ENCODE measurements around the gene SNX9.
"Not testable (repeated sequence)": the region's sequence is repeated elsewhere in the genome, so short reads cannot be mapped to it uniquely, and the experiment has no call there.

SNX9 gene

GRCh38 chr6:157853902-157854502 is 31.0 kb downstream of the SNX9 start:
- no peak overlapping the region for H3K27ac ChIP-seq
- DNase-seq (ENCODE audit: low read depth, low spot score) = no peak

DNA sequence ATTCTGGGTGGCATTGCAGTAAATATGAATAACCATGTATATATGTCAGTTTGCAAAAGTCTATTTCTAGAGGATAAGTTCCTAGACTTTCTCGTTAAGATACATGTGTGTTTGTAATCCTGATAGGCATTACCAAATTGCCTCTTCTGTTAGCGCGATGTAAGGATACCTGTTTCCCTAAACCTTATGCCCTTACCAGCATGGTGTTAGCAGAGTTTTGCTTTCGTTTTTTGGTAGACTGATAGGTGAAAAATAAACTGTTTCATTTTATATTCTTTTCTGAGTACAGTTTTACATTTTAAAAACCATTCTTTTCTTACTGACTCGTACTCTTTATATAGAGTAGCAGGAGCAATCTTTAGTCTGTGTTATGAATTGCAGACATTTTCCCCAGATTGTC is 32.3 kb downstream of the SNX9 start:
- DNase-seq (ENCODE audit: low read depth, low spot score) = no peak
- no peak overlapping the region for H3K27ac ChIP-seq

DNA sequence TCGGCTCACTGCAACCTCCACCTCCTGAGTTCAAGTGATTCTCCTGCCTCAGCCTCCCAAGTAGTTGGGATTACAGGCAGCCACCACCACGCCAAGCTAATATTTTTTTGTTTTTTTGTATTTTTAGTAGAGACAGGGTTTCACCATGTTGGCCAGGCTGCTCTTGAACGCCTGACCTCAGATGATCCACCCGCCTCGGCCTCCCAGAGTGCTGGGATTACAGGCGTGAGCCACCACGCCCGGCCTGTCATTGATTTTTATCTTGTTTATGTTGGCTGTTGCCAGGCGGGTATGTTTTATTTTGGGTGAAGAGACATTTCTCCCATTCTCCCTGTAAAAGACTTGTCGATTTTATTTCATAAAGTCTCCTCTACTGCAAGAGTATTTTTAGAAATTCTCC is 32.8 kb downstream of the SNX9 start:
- H3K27ac ChIP-seq; DNase-seq (ENCODE audit: low read depth, low spot score): not testable (repeated sequence)

- not testable (repeated sequence) for DNase-seq (ENCODE audit: low read depth, low spot score); H3K27ac ChIP-seq
Measured at GRCh38 chr6:157858664-157859063, 35.6 kb downstream of the SNX9 start.

GRCh38 chr6:157859775-157860504 is 36.9 kb downstream of the SNX9 start:
- no peak for DNase-seq (ENCODE audit: low read depth, low spot score)
- H3K27ac ChIP-seq = no peak overlapping the region

- DNase-seq (ENCODE audit: low read depth, low spot score) = no peak
- H3K27ac ChIP-seq = no peak overlapping the region
Measured at GRCh38 chr6:157860505-157860991, 37.5 kb downstream of the SNX9 start.

DNA sequence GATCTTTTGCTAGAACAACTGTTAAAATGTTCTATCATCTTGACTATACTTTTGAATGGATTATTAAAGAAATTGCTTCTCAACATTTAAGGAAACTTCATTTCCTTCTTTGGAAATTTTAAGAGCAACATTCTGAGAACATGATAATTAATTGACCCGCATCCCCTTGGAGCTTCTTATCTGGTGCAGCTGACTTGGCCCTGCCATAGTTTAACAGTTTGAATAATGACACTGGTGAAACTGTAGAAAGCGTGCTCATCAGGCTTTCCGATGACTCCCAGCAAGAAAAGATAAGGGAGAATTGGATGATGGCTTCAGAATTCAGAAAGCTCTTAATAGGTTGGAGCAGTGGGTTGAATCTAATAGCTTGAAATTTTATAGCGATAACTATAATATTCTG is 38.1 kb downstream of the SNX9 start:
- DNase-seq (ENCODE audit: low read depth, low spot score) = no peak
- no peak overlapping the region for H3K27ac ChIP-seq

- no peak overlapping the region for H3K27ac ChIP-seq
- DNase-seq (ENCODE audit: low read depth, low spot score) = no peak
Measured at GRCh38 chr6:157861814-157862213, 38.8 kb downstream of the SNX9 start.

DNA sequence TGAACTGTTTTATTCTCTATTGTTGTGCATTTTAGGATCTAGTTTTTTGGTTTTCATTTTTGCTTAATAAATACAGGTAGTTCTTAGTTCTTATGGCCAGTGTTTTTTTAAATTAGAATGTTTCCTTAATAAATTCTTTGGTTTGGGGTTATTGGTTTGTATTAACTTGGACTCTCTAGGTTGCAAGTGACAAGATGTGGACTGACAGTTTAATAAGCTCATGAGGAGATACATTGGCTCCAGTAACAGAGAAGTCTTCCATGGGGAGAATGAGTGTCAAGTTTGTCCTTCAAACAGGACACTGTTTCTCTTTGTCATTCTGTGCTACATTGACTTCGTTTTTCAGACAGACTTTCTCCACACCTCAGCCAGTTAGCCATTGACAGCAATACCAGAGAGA is 39.7 kb downstream of the SNX9 start:
- H3K27ac ChIP-seq = no peak overlapping the region
- no peak for DNase-seq (ENCODE audit: low read depth, low spot score)

- no peak overlapping the region for H3K27ac ChIP-seq
- no peak for DNase-seq (ENCODE audit: low read depth, low spot score)
Measured at GRCh38 chr6:157864185-157864761, 41.2 kb downstream of the SNX9 start.

DNA sequence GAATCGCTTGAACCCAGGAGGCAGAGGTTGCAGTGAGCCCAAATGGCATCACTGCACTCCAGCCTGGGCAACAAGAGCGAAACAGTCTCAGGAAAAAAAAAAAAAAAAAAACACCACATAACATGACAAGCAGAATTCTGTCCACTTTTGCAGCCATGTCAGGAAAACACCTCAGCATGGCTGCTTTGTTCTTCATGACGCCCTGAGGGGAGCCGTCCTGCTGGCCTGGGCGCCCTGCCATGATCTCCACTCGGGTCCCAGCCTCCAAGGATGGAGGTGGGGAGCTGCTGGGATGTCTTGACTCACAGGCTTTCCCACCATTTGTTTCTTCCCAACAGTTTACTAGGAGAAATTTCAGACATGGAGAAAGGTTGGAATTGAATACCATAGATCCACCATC is 42.2 kb downstream of the SNX9 start:
- H3K27ac ChIP-seq = no peak overlapping the region
- DNase-seq (ENCODE audit: low read depth, low spot score) = no peak

DNA sequence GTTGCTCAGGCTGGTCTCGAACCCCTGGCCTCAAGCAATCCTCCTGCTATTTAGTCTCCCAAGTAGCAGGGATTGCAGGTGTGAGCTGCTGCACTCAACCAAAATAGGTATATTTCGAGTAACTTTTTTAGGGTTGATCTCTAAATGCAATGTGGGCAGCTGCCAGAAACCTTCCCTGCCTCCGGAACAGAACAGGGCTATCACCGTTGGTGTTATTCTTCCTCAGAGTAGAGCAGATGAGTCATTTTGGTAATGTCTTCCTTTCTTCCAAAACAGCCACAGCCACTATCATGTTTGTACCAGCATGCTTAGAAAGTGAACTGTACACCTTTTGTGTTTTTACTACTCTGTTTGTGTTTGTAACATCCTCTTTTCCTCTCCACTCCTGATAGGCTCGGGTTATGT is 44.1 kb downstream of the SNX9 start:
- H3K27ac ChIP-seq = no peak overlapping the region
- DNase-seq (ENCODE audit: low read depth, low spot score) = no peak

DNA sequence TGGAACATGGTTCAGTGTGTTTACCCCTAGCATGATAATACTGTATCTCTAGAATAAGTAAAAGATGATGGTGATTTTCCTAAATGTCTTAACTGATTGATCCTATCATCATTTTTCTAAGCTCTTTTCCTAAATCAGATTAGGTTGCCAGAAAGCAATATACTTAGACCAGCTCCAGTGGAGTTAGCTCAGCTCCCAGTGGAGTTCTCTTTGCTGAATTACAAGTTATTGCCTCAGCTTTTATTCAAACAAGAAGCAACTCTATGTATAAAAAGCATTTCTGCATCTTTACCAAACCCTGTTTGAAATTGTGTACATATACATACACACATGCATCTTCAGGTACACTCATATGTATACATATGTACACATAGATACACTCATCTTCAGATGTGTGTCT is 44.9 kb downstream of the SNX9 start:
- DNase-seq (ENCODE audit: low read depth, low spot score) = no peak
- H3K27ac ChIP-seq = no peak overlapping the region

- DNase-seq (ENCODE audit: low read depth, low spot score) = no peak
- no peak overlapping the region for H3K27ac ChIP-seq
Measured at GRCh38 chr6:157868835-157869234, 45.8 kb downstream of the SNX9 start.

DNA sequence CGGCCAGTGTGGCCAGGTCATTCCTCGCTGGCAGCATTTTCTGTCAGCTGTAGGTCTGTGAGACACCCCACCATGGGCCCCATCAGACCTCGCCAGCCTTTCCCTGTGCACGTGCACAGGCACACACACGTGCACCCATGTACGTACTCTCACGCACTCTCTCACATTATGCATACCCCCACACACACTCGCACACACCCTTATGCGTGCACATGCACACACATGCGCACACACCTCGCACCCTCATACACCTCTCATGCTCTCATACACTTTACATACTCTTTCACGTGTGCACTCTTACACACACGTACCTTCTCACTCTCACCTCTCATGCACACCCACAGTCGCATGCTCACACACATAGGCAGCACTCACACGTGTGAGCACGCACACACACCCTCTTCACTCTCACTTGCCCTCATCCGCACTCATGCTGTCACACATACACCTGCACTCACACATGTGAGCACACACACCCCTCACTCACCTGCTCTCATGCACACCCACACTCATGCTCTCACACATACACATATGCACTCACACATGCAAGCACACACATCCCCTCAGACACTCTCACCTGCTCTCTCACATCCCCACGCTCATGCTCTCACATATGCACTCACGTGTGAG is 46.7 kb downstream of the SNX9 start:
- DNase-seq (ENCODE audit: low read depth, low spot score) = no peak
- H3K27ac ChIP-seq = no peak overlapping the region

DNA sequence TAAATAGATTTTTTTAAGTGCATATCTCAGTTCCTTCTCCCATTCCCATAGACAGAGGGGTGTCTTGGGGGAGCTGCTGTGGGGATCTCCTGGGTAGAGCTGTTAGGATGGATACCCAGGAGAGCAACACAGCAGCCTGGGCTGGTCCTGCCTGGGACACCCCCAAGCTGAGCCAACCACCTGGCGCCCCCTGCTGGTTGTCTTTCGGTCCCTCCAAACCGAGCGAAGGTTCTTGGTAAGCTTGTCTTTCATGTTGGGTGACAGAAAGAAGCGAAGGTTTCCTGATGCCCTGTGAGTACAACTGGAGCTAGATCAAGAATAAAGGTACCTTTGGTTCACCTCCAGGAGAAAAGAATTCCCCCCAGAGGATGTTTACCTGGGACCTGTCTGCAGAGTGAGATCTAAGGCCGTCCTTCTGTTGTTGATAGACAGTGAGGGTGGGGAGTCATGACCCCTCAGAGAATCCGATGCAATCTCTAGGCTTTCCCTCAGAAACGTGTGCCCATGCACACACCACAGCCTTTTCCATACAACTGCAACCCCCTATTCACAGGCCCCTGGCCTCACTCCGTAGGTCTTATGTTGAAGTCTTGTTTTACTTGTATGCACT is 50.8 kb downstream of the SNX9 start:
- H3K27ac ChIP-seq = no peak overlapping the region
- DNase-seq (ENCODE audit: low read depth, low spot score) = peak; percentile 6

- DNase-seq (ENCODE audit: low read depth, low spot score) = no peak
- H3K27ac ChIP-seq = no peak overlapping the region
Measured at GRCh38 chr6:157877149-157877548, 54.1 kb downstream of the SNX9 start.

- DNase-seq (ENCODE audit: low read depth, low spot score) = no peak
- H3K27ac ChIP-seq = no peak overlapping the region
Measured at GRCh38 chr6:157877573-157878438, 54.8 kb downstream of the SNX9 start.

DNA sequence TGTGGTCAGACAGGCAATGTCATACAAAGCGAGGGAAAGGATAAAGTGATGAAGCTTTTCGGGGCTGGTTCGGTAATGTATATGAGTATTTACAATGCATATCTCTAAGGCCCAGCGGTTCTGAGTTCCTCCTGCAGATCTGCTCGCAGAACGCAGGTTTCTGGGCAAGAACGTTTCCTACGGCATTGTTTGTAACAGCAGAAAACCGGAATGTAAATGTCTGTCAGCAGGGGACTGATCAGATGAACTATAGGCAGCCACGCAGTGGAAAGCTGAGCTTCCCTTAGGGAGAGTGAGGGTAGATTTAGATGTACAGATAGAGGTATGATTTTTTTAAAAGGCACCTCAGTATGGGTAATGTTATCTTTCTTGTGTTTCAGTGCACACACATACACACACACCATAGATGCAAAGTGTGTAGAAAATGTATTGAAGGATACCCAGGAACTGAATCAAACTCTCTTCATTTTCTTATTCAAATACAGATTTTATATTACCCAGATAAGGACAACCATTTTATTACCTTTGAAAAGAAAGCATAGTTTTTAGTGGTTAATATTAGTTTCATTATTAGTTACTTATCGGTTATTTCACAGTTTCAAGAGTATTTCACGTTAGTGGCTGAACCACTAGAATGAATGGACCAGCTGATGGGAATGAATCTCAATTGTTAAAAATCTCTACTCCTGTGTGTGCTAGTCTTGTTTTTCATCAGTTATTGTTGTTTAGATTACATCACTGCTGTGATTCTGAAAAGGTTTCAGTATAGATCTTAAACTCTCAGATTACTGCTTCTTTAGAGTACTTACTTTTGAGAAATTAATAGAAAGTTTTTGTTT is 56.2 kb downstream of the SNX9 start:
- DNase-seq (ENCODE audit: low read depth, low spot score) = no peak

More for the DNA sequence above, 56.2 kb downstream of the SNX9 start:
- H3K27ac ChIP-seq = no peak overlapping the region
